HG02852 (cell line): ENCODE measurements around the gene CACNA1A.
"Not testable (repeated sequence)": the region's sequence is repeated elsewhere in the genome, so short reads cannot be mapped to it uniquely, and the experiment has no call there.

Source experiments
- ATAC-seq: cut with Tn5 transposase; IDR thresholded peaks from one replicate; pipeline ENCODE4 v1.9.1; 2021; ENCODE audit warnings: mild to moderate bottlenecking, moderate library complexity; ENCODE audit not compliant: unreplicated experiment

The CACNA1A gene

GRCh38 chr19:13207846-13208671 lies 298.2 kb downstream of the CACNA1A start:
- ATAC-seq, result peak; percentile 75

GRCh38 chr19:13207237-13207845 lies 298.9 kb downstream of the CACNA1A start:
- no peak for ATAC-seq

GRCh38 chr19:13206587-13206986 lies 299.7 kb downstream of the CACNA1A start:
- no peak for ATAC-seq

- not testable (repeated sequence) for ATAC-seq
These were observed 304.2 kb downstream of the CACNA1A start for GRCh38 chr19:13202112-13202511.

GRCh38 chr19:13198634-13199033 lies 307.6 kb downstream of the CACNA1A start:
- no peak for ATAC-seq

GRCh38 chr19:13195678-13196077 lies 310.6 kb downstream of the CACNA1A start:
- ATAC-seq, result no peak

GRCh38 chr19:13190781-13191540 lies 315.3 kb downstream of the CACNA1A start:
- no peak for ATAC-seq

- ATAC-seq, result no peak
These were observed 316.7 kb downstream of the CACNA1A start for GRCh38 chr19:13189600-13189999.

GRCh38 chr19:13187419-13187818 lies 318.9 kb downstream of the CACNA1A start:
- no peak for ATAC-seq

- not testable (repeated sequence) for ATAC-seq
These were observed 319.6 kb downstream of the CACNA1A start for GRCh38 chr19:13186688-13187087.

- not testable (repeated sequence) for ATAC-seq
These were observed 320.3 kb downstream of the CACNA1A start for GRCh38 chr19:13185763-13186657.

GRCh38 chr19:13184926-13185325 lies 321.4 kb downstream of the CACNA1A start:
- ATAC-seq, result not testable (repeated sequence)

GRCh38 chr19:13181747-13182388 lies 324.4 kb downstream of the CACNA1A start:
- ATAC-seq, result no peak

GRCh38 chr19:13178291-13178690 lies 328.0 kb downstream of the CACNA1A start:
- ATAC-seq, result not testable (repeated sequence)

GRCh38 chr19:13177584-13177983 lies 328.7 kb downstream of the CACNA1A start:
- not testable (repeated sequence) for ATAC-seq

GRCh38 chr19:13176345-13176744 lies 329.9 kb downstream of the CACNA1A start:
- no peak for ATAC-seq

GRCh38 chr19:13173139-13173737 lies 333.0 kb downstream of the CACNA1A start:
- no peak for ATAC-seq

- no peak for ATAC-seq
These were observed 333.7 kb downstream of the CACNA1A start for GRCh38 chr19:13172346-13173138.

- no peak for ATAC-seq
These were observed 335.1 kb downstream of the CACNA1A start for GRCh38 chr19:13171146-13171545.
